Dermis blood vessel endothelial cell (primary cell): ENCODE data around the gene MED22. TPM values are rescaled to one million over a fixed set of nuclear protein-coding genes. Genes with fewer than 3 reads are reported as not detected.
"Not testable (repeated sequence)": the region's sequence is repeated elsewhere in the genome, so short reads cannot be mapped to it uniquely, and the experiment has no call there.

Source experiments
- DNase-seq: peaks from one replicate; pipeline ENCODE4 v3.0.0; 2010
- total RNA-seq: library from RNA; depleted of rRNA; stranded (reverse); fragments of >200 nt; gene quantifications from 2 replicates; pipeline ENCODE4 v1.2.3, GENCODE V29; 2014

The MED22 gene
- total RNA-seq, 1 donor from 2014 or later: 17.7 TPM

GRCh38 chr9:133354766-133355165 lies 6.8 kb upstream of the MED22 start:
- DNase-seq: no peak

GRCh38 chr9:133353548-133353947 lies 5.6 kb upstream of the MED22 start:
- no peak for DNase-seq

DNA sequence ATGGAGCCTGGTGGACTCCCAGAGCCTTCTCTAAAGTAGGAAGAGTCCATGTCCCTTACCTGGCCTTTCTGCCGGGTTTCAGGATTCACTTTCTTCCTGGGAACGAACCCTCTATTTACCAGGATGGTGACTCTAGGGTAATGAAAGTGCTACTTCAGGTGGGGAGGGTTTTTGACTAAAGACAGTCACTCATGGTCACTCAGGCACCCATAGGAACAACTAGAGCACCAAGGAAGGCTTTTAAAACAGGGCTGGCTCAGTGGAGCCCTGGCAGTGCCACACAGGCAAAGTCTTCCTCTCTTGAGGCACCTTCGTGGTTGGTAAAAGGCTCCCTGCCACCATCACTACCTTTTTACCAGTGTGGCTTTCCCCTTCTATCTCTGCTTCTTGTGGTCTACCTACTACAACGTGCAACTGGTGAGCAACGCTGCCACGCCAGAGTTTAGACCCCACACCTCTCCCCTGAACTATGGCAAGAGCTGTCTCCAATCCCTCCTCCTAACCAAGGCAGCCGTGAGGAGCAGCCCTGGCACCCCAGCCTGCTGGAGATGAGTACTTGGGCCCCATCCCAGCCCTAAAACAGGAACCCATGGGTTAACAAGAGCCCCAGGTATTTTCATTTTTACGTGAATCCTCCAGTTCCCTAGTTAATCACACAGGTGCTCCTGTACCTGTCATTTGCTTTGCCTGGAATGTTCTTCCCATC lies 4.9 kb upstream of the MED22 start:
- no peak for DNase-seq

- peak; percentile 76 for DNase-seq
Observed at GRCh38 chr9:133351908-133352634, 4.1 kb upstream of the MED22 start.

- DNase-seq: no peak
Observed at GRCh38 chr9:133351526-133351907, 3.6 kb upstream of the MED22 start.

DNA sequence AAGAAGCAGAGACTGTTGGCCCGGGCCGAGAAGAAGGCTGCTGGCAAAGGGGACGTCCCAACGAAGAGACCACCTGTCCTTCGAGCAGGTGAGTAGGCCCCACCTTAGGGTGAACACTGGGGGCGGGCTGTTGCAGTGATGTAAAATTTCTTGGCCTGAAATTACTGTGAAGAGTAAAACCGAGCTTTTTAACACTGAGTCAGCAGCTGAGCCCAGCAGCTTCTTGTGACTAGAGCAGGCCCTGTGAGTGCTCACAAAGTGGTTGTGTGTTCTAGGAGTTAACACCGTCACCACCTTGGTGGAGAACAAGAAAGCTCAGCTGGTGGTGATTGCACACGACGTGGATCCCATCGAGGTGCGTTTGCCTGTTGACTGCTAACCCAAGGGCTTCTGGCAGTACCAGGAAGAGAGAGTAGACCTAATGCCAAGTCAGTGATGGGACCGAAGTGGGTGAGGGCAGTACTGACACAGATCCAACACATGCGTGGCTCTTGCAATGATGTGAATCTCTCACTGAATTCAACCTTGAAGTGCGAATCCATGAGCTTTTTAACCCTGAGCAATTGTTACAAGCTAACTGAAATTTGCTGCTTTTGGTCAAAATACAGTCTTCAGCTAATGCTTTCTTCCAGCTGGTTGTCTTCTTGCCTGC lies 2.2 kb upstream of the MED22 start:
- no peak for DNase-seq

GRCh38 chr9:133348718-133349573 lies 1.0 kb upstream of the MED22 start:
- DNase-seq: peak; percentile 11

- peak; percentile 51 for DNase-seq
Observed at GRCh38 chr9:133347515-133347984, 381 bp downstream of the MED22 start.

DNA sequence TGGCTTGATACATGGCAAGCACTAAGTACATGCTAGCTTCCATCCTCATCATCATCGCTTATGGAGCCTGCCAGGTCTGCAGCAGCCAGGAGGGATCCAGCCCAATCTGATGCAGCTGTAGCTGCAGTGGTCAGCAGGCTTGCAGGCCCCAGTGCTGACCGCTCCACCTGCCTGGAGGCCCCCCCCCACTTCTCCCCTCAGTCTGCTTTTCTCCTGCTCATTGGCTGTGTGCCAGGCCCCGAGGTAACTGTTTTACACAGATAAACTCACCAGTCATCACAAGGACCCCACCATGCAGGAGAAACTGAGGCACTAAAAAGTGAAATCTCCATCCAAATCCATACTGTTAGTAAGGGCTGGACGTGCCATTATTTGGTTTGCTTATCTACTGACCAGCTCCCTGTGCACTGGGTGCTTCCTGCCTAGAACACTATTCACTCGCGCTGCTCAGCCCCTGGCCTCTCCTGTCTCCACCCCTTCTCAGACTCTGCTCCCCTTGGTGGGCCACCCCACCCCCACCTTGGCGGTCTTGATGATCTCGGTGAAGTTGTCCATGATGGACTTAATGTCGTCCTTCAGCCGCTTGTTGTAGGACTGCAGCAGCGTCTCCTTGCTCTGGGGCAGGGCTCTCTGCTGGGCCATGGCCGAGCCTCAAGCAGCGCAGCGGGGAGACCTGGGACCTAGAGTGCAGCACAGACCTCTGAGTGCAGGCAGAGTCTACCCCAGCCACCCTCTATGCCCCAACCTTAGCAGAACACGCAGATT lies 1.7 kb downstream of the MED22 start:
- DNase-seq: no peak

- DNase-seq: no peak
Observed at GRCh38 chr9:133345596-133345995, 2.3 kb downstream of the MED22 start.

DNA sequence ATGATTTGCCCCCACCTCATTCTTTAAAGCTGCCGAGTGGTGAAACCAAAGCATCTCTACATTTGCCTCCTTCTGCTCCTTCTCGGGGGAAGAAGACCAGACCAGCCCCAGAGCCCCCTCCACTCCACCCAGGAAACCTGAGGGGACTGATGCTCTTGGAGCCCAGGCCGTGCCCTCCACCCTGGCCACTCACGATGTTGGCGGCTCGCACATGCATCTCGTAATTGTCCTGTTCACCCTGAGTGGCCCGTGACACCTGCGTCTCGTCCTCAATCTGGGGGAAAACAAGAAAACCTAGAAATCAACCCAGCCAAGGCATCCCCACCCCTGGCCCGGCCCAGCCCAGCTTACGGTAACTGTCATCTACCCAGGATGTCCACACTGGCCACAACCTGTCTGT lies 3.0 kb downstream of the MED22 start:
- no peak for DNase-seq

- no peak for DNase-seq
Observed at GRCh38 chr9:133344071-133344470, 3.9 kb downstream of the MED22 start.

GRCh38 chr9:133342570-133342969 lies 5.4 kb downstream of the MED22 start:
- peak; percentile 30 for DNase-seq

DNA sequence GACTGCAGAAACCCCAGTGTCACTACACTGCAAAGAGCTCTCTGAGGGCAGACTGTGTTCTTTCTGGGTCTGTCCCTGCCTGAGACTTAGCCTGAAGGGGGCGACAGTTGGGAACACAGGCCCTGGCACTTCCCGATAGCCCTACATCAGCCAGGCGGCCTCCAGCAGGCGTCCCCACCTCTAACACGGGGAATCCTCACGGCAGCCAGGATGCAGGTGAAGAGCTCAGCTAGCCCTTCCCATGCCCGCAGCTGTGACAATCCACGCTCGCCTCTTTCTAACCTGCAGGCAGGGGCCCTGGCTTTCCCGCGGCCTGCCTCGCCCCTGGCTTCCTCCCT lies 5.9 kb downstream of the MED22 start:
- DNase-seq: peak; percentile 19

DNA sequence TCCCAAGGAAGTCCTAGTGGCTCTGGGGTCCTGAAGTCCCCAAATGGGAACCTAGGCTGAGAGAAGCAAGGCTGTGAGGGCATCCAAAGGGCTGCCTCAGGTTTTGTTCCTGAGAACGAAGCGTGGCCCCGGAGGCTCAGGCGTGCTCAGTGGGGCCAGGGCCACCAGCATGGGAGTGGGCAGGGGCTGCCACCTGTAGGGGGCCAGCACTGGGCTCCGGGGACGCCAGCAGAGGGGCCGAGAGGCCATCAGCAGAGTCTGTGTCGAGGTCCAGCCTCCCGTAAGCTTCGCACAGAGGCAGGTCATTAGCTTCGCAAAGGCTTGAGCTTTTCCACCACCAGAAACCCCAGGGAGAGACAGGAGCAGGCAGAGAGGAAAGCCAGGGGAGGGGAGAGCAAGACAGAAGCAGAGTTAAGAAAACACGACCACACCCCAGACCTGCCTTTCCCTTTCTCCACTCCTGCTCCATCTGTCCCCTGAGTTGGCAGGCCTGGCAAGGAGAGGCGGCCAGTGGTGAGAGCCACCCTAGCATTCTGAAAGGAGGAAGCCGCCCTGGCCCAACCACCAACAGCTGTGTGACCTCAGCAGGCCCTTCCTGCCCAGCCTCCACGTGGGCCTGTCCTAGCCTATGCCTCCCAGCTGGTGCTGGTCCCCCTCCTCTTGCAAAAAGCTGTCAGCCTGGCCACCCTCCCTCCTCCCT lies 6.4 kb downstream of the MED22 start:
- DNase-seq: no peak

DNA sequence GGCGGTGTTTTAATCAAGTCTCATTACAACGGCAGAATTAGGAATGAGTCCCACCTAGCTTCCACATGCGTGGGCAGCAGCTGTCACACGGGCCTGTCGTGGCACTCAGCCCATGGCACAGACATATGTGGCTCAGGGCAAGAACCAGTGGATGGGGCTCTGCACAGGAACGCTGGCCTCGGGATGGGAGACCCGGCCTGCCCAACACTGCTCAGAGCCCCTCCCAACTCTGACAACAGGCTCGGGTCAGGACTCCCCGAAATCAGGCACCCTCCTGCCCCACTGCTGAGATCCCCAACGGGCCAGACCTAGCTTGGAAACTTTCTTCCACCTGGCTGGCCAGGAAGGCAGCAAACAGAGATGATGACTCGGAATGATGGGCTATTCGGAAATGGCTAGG lies 7.0 kb downstream of the MED22 start:
- DNase-seq: no peak

- DNase-seq: no peak
Observed at GRCh38 chr9:133340256-133340655, 7.7 kb downstream of the MED22 start.

DNA sequence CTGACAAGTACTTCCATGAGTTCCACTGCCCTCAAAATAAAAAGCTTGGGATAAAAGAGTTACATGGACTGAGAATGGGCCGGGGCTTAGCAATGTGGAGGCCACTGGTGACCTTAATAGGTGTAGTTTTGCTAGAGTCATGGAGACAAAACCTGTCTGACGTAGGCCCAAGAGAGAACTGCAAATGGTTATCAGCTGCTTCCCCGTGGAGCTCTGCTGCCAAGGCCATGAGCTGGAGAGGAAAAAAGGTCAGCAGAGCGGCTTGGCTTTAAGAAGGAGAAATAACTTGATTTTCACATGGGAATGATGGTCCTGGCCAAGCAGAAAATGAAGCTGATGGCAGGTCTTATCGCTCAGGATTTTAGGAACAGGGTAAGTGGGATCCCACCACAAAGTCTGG lies 8.3 kb downstream of the MED22 start:
- DNase-seq: no peak

GRCh38 chr9:133335924-133336811 lies 11.8 kb downstream of the MED22 start, which contains the start of gene SURF6:
SURF6 (minus strand) TSS chr9:133336188; CDS start chr9:133336132, 56 bp downstream.
- peak; percentile 94 for DNase-seq

DNA sequence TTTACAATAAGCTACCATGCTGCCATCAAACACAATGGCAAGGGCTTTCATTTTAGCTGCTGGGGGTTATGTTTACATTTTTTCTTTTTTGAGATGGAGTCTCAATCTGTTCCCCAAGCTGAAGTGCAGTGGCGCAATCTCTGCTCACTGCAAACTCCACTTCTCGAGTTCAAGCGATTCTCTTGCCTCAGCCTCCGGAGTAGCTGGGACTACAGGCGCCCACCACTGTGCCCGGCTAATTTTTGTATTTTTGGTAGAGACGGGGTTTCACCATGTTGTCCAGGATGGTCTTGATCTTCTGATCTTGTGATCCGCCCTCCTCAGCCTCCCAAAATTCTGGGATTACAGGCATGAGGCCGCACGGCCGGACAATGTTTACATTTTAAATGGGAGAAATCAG lies 13.0 kb downstream of the MED22 start:
- DNase-seq: not testable (repeated sequence)
